Measurements from ENCODE around the gene ROMO1. TPM values are rescaled to one million over a fixed set of nuclear protein-coding genes. Genes with fewer than 3 reads are reported as not detected.

ROMO1 gene
- 100 to 1,000 TPM in 1 of 2 experiments, 10 to 100 TPM in 1; 98.4 to 114 TPM for total RNA-seq

- no peaks in the 10 kb centered on the region for H3K27me3 Mint-ChIP-seq
- no peaks in the 10 kb centered on the region for H3K9me3 Mint-ChIP-seq
- ChIA-PET POLR2A (interaction anchor here (0.8 to 23.9 kb wide), 14 partner anchors 13 to 422 kb away, joined by 3 to 503 read pairs (median 5); partner anchors contain the start of genes CPNE1, MMP24OS, PHF20 and RBM12), CTCF (interaction anchor here (1.0 to 2.0 kb wide), 2 partner anchors 95 to 98 kb away, joined by 4 to 7 read pairs; no protein-coding TSS in a partner anchor)
- peak within 1 kb of the TSS; percentile 77 for H3K27ac Mint-ChIP-seq
- peaks cover 64% of the 10 kb centered on the region for H3K36me3 Mint-ChIP-seq (ENCODE audit: low read depth)
- H3K4me3 Mint-ChIP-seq: peak within 1 kb of the TSS; percentile 91
- DNase-seq: peak; percentile 87
- H3K4me1 Mint-ChIP-seq: peaks cover 56% of the 10 kb centered on the region
These were observed at the start of gene ROMO1, which contains the start of gene NFS1 for GRCh38 chr20:35699127-35699956. Gene ROMO1, plus strand, starts transcription at chr20:35699405. Its CDS starts 228 bp downstream, at chr20:35699633. Gene NFS1, minus strand, starts transcription at chr20:35699352. Its CDS starts 64 bp downstream, at chr20:35699288.

- DNase-seq: no peak
- Mint-ChIP-seq H3K4me3 (no peak overlapping the region), H3K36me3 (ENCODE audit: low read depth) (peaks cover 39% of the 10 kb centered on the region), H3K27me3 (no peaks in the 10 kb centered on the region), H3K9me3 (no peaks in the 10 kb centered on the region), H3K4me1 (peaks cover 29% of the 10 kb centered on the region), H3K27ac (no peak overlapping the region)
- CTCF ChIA-PET: no interaction called here
- POLR2A ChIA-PET: no interaction called here
These were observed 48.6 kb upstream of the ROMO1 start for GRCh38 chr20:35650632-35651031.

DNA sequence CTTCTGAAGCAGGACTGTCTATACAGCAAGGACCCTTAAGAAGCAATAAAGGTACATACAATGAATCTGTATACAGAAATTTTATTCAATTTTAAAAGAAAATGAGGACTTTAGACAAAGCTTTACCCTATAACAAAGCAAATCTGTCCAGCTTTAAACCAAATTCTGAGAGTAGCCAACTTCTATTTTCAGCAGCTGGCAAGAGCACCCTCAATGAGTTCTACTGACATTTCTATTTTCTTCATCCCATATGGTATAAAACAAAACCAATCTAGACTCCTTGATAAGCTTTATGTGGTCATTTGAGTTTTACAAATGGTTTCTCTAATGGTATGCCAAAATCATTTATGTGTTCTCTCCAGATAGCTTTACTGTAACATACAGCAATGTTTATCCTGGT lies 47.2 kb upstream of the ROMO1 start:
- ChIA-PET POLR2A (interaction anchor here (0.7 to 4.1 kb wide), 4 partner anchors 8 to 188 kb away, joined by 3 to 21 read pairs (median 3); partner anchors contain the start of genes CPNE1, RBM12 and SPAG4), CTCF (interaction anchor here (1.3 kb wide), 1 partner anchor 28 kb away, joined by 3 read pairs; no protein-coding TSS in a partner anchor)
- Mint-ChIP-seq H3K27ac (no peak overlapping the region), H3K9me3 (no peaks in the 10 kb centered on the region), H3K4me1 (peaks cover 27% of the 10 kb centered on the region), H3K4me3 (no peak overlapping the region), H3K27me3 (no peaks in the 10 kb centered on the region), H3K36me3 (ENCODE audit: low read depth) (peaks cover 43% of the 10 kb centered on the region)
- no peak for DNase-seq

DNA sequence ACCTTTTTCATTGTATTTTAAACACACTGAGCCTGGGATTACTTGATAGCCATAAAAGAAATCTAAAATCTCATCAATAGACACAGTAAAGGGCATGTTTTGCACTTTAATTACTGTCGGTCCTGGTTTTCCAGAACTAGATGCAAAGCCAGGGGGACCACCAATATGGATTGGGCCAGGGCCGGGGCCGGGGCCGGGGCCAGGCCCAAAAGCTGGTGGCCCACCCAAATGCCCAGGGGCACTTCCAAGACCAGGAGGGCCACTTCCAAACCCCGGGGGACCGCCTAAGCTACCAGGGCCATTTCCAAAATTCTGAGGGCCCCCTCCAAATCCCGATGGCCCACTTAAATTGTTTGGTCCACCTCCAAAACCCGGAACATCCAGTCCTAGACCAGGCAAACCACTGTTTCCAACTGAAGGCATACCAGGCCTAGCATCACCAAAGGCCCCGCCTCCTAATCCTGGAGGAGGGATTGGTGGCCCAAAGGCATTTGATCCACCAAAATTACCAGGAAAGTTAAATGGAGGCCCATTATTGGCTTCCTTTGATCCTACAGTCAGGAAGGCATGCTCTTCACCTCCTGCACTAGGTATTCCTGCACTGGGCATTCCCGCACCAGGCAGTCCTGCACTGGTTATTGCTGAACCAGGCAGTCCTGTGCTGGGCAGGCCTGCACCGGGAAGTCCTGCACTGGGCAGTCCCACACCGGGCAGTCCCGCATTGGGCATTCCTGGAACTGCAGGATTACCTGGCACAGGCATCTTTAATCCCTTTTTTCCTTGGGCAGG lies 46.4 kb upstream of the ROMO1 start:
- Mint-ChIP-seq H3K36me3 (ENCODE audit: low read depth) (peaks cover 45% of the 10 kb centered on the region), H3K9me3 (no peaks in the 10 kb centered on the region), H3K4me1 (peaks cover 33% of the 10 kb centered on the region), H3K27ac (no peak overlapping the region), H3K4me3 (no peak overlapping the region), H3K27me3 (no peaks in the 10 kb centered on the region)
- ChIA-PET CTCF (interaction anchor here (1.3 kb wide), 1 partner anchor 28 kb away, joined by 3 read pairs; no protein-coding TSS in a partner anchor), POLR2A (interaction anchor here (4.1 kb wide), 1 partner anchor 11 kb away, joined by 21 read pairs; the partner anchor contains the start of genes CPNE1 and RBM12)
- no peak for DNase-seq

GRCh38 chr20:35653430-35653734 lies 45.8 kb upstream of the ROMO1 start:
- no peak for DNase-seq
- H3K9me3 Mint-ChIP-seq: no peaks in the 10 kb centered on the region
- H3K36me3 Mint-ChIP-seq (ENCODE audit: low read depth): peaks cover 43% of the 10 kb centered on the region
- ChIA-PET CTCF (interaction anchor here (0.5 kb wide), 1 partner anchor 23 kb away, joined by 3 read pairs; no protein-coding TSS in a partner anchor), POLR2A (interaction anchor here (1.8 to 4.1 kb wide), 2 partner anchors 10 to 35 kb away, joined by 4 to 21 read pairs; partner anchors contain the start of genes CPNE1 and RBM12)
- H3K27ac Mint-ChIP-seq: no peak overlapping the region
- no peak overlapping the region for H3K4me3 Mint-ChIP-seq
- peaks cover 36% of the 10 kb centered on the region for H3K4me1 Mint-ChIP-seq
- no peaks in the 10 kb centered on the region for H3K27me3 Mint-ChIP-seq

DNA sequence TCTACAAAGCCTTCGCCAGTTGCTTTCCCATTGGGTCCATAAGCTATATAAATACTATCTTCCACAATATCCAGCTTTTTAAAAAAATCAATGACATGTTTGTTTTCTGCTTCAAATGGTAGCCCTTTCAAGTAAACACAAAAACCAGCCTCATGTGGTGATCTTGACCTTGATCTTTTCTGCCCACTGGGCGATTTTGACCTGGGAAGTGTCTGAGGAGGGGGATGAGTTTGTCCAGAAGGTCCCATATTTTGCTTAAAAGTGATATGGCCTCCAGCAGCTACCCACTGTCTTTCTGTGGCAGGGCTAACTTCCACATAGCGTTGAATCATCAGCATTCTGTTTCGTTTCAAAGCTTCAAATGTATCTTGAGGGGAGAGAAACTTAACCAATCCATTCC lies 45.3 kb upstream of the ROMO1 start:
- Mint-ChIP-seq H3K27me3 (no peaks in the 10 kb centered on the region), H3K36me3 (ENCODE audit: low read depth) (peaks cover 41% of the 10 kb centered on the region), H3K9me3 (no peaks in the 10 kb centered on the region), H3K4me3 (no peak overlapping the region), H3K27ac (no peak overlapping the region), H3K4me1 (peaks cover 37% of the 10 kb centered on the region)
- ChIA-PET CTCF (interaction anchor here (0.5 kb wide), 1 partner anchor 22 kb away, joined by 3 read pairs; no protein-coding TSS in a partner anchor), POLR2A (interaction anchor here (1.8 to 4.1 kb wide), 2 partner anchors 10 to 35 kb away, joined by 4 to 21 read pairs; partner anchors contain the start of genes CPNE1 and RBM12)
- DNase-seq: no peak

DNA sequence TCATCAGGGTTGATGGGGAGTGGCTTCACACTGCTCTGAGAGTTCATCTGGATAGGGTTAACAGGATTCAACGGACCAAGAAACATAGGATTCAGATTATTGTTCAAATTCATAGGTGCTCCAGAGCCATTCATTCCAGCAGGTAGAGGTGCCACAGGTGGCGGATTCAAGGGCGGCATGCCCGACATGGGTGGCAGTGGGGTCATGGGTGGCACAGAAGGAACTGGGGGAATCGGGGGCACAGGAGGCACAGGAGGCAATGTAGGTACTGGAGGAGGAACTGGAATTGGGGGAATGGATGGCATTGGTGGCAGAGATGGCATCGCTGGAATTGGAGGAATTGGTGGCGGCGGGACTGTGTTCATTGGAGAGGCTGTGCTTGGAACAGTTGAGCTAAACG lies 44.8 kb upstream of the ROMO1 start:
- no peak overlapping the region for H3K27ac Mint-ChIP-seq
- no peaks in the 10 kb centered on the region for H3K27me3 Mint-ChIP-seq
- no peak overlapping the region for H3K4me3 Mint-ChIP-seq
- peaks cover 40% of the 10 kb centered on the region for H3K36me3 Mint-ChIP-seq (ENCODE audit: low read depth)
- peaks cover 42% of the 10 kb centered on the region for H3K4me1 Mint-ChIP-seq
- CTCF ChIA-PET: no interaction called here
- H3K9me3 Mint-ChIP-seq: no peaks in the 10 kb centered on the region
- no peak for DNase-seq
- POLR2A ChIA-PET: interaction anchor here (1.8 to 4.1 kb wide), 2 partner anchors 9 to 36 kb away, joined by 4 to 21 read pairs; partner anchors contain the start of genes CPNE1 and RBM12

GRCh38 chr20:35657271-35657670 lies 41.9 kb upstream of the ROMO1 start:
- H3K27ac Mint-ChIP-seq: peak overlapping the region; percentile 17
- ChIA-PET CTCF (interaction anchor here (1.7 kb wide), 1 partner anchor 8 kb away, joined by 3 read pairs; no protein-coding TSS in a partner anchor), POLR2A (interaction anchor here (10.3 kb wide), 1 partner anchor 40 kb away, joined by 198 read pairs; the partner anchor contains the start of gene SPAG4)
- H3K27me3 Mint-ChIP-seq: no peaks in the 10 kb centered on the region
- H3K9me3 Mint-ChIP-seq: no peaks in the 10 kb centered on the region
- no peak for DNase-seq
- H3K4me3 Mint-ChIP-seq: no peak overlapping the region
- peaks cover 49% of the 10 kb centered on the region for H3K4me1 Mint-ChIP-seq
- peaks cover 34% of the 10 kb centered on the region for H3K36me3 Mint-ChIP-seq (ENCODE audit: low read depth)

- Mint-ChIP-seq H3K4me3 (peak overlapping the region; percentile 95), H3K36me3 (ENCODE audit: low read depth) (peaks cover 52% of the 10 kb centered on the region)
- DNase-seq: no peak
These were observed 38.9 kb upstream of the ROMO1 start for GRCh38 chr20:35660122-35660937.

DNA sequence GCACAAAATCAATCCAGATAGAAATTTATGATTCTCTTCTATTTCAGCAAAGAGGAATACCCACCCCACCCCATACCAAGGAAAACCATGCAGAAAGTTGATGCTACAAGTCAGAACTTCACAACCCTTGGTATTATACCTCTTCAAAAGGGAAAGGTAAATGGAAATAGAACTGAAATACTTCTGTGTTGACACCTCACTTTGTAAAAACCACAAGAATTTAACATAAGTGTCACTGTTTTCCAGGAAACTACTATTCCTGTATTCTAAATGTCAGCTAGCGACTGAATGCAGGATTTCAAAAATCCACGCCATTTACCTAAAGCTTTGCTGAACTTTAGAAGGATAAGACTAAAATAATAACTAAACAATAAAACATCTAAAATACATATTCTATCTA lies 38.2 kb upstream of the ROMO1 start:
- peaks cover 52% of the 10 kb centered on the region for H3K36me3 Mint-ChIP-seq (ENCODE audit: low read depth)
- ChIA-PET POLR2A (interaction anchor here (0.9 to 10.3 kb wide), 13 partner anchors 9 to 293 kb away, joined by 3 to 198 read pairs (median 3); partner anchors contain the start of genes NFS1, RBM39, ROMO1 and SCAND1), CTCF (interaction anchor here (0.5 to 0.9 kb wide), 3 partner anchors 45 to 213 kb away, joined by 3 to 4 read pairs (median 3); partner anchors contain the start of gene SPAG4)
- H3K4me3 Mint-ChIP-seq: peak overlapping the region; percentile 95
- H3K4me1 Mint-ChIP-seq: peaks cover 68% of the 10 kb centered on the region
- DNase-seq: no peak
- no peaks in the 10 kb centered on the region for H3K9me3 Mint-ChIP-seq
- H3K27ac Mint-ChIP-seq: peak overlapping the region; percentile 98
- no peaks in the 10 kb centered on the region for H3K27me3 Mint-ChIP-seq

More at GRCh38 chr20:35660122-35660937, 38.9 kb upstream of the ROMO1 start:
- no peaks in the 10 kb centered on the region for H3K27me3 Mint-ChIP-seq
- ChIA-PET POLR2A (interaction anchor here (0.6 to 10.3 kb wide), 10 partner anchors 9 to 294 kb away, joined by 3 to 198 read pairs (median 3); partner anchors contain the start of genes NFS1, RBM39, ROMO1 and SCAND1), CTCF (interaction anchor here (0.6 kb wide), 2 partner anchors 65 to 96 kb away, joined by 3 read pairs; no protein-coding TSS in a partner anchor)
- H3K27ac Mint-ChIP-seq: peak overlapping the region; percentile 98
- H3K9me3 Mint-ChIP-seq: no peaks in the 10 kb centered on the region
- peaks cover 68% of the 10 kb centered on the region for H3K4me1 Mint-ChIP-seq

GRCh38 chr20:35661908-35662307 lies 37.3 kb upstream of the ROMO1 start:
- POLR2A ChIA-PET: interaction anchor here (0.9 to 10.3 kb wide), 10 partner anchors 12 to 291 kb away, joined by 3 to 198 read pairs (median 16); partner anchors contain the start of genes NFS1, RBM39, ROMO1 and SPAG4
- H3K27ac Mint-ChIP-seq: peak overlapping the region; percentile 98
- CTCF ChIA-PET: interaction anchor here (0.9 kb wide), 1 partner anchor 46 kb away, joined by 4 read pairs; the partner anchor contains the start of gene SPAG4
- peak overlapping the region; percentile 95 for H3K4me3 Mint-ChIP-seq
- peaks cover 67% of the 10 kb centered on the region for H3K4me1 Mint-ChIP-seq
- peaks cover 48% of the 10 kb centered on the region for H3K36me3 Mint-ChIP-seq (ENCODE audit: low read depth)
- no peak for DNase-seq
- no peaks in the 10 kb centered on the region for H3K9me3 Mint-ChIP-seq
- H3K27me3 Mint-ChIP-seq: no peaks in the 10 kb centered on the region

All from activated CD4-positive, alpha-beta memory T cell treated with anti-CD3 and anti-CD28 coated beads, Interleukin-2, amount 10 ng/mL, durations not matched to agents 7 days and 5 days (primary cell).